PC-3 (cell line): ENCODE results near the gene KRT25.

Experiments
- CTCF ChIP-seq: fragments of 300-600 bp; sonication (generic); conservative IDR thresholded peaks from 2 replicates; pipeline ENCODE4 v1.5.1; 2017; ENCODE audit warnings: antibody characterized with exemption, low read depth, mild to moderate bottlenecking, low read length
- EZH2phosphoT487 ChIP-seq: fragments of 300-600 bp; sonication (generic); IDR thresholded peaks from 2 replicates; pipeline ENCODE4 v1.6.1; 2018; ENCODE audit warnings: mild to moderate bottlenecking, antibody characterized with exemption, low read length, borderline replicate concordance

DNA sequence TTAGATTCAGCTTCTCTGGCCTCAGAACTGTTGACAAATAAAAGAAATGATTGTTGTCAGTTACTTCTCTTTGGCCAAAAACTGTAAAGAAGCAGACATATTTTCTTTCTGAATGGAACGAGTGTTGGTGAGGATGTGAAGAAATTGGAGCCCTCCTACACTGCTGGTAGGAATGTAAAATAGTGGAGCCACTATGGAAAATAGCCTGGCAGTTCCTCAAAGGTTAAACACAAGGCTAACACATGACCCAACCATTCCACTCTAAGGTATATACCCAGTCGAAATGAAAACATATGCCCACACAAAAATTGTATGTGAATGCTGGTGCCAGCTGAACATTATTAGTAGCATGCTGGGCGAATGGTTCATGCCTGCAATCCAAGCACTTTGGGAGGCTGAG is 37.4 kb downstream of the KRT25 start:
- TF ChIP-seq CTCF (no peak), EZH2phosphoT487 (no peak)
